ENCODE results near the gene TMEM101.

DNA sequence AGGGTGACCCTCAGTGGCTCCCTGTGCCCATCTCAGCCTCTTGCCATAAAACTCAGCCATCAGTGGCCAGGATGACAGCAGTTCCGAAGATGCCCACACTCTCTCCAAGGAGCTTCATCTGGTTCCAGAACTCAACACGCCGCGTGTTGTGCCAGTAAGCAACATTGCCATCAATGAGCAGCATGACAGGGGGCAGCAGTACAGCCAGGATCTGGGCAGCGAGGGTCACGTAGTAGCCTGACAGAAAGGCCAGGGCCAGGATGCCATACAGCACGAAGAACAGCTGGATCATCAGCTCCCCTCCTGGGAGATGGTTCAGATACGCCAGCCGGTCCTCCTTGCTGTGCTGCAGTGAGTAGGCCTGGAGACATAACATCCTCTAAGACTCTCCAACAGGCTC, 2.9 kb downstream of the TMEM101 start:
- TF ChIP-seq, protein P1, sequence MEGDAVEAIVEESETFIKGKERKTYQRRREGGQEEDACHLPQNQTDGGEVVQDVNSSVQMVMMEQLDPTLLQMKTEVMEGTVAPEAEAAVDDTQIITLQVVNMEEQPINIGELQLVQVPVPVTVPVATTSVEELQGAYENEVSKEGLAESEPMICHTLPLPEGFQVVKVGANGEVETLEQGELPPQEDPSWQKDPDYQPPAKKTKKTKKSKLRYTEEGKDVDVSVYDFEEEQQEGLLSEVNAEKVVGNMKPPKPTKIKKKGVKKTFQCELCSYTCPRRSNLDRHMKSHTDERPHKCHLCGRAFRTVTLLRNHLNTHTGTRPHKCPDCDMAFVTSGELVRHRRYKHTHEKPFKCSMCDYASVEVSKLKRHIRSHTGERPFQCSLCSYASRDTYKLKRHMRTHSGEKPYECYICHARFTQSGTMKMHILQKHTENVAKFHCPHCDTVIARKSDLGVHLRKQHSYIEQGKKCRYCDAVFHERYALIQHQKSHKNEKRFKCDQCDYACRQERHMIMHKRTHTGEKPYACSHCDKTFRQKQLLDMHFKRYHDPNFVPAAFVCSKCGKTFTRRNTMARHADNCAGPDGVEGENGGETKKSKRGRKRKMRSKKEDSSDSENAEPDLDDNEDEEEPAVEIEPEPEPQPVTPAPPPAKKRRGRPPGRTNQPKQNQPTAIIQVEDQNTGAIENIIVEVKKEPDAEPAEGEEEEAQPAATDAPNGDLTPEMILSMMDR (IDR thresholded peaks at IDR 0.05; ENCODE audit: borderline replicate concordance, extremely low read depth, low read length, poor library complexity, severe bottlenecking), result no peak
- no peak for TF ChIP-seq EZH2 (IDR thresholded peaks at IDR 0.05; ENCODE audit: borderline replicate concordance, low read depth, low read length, severe bottlenecking)
